Measurements from ENCODE around the gene FAM193A.
"Not testable (repeated sequence)": the region's sequence is repeated elsewhere in the genome, so short reads cannot be mapped to it uniquely, and the experiment has no call there.

FAM193A gene

DNA sequence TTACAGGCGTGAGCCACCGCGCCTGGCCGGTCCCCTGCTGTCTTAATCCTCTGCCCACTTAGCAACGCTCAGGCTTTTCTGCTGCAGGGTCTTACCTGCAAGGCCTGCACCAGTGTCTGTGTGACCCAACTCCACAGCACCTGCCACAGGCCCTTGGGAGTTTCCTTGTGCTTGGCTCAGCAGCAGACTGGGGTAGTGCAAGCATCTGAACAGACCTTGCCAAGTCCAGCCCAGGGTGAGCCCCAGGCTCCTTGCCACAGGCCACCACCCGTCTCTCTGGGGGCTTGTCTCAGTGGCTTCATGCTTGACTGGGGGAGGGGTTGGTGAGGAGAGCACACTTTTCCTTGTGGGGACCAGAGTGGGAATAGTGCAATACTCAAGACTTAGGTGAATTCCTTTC lies 87.0 kb downstream of the FAM193A start:
- no peak for DNase-seq

DNA sequence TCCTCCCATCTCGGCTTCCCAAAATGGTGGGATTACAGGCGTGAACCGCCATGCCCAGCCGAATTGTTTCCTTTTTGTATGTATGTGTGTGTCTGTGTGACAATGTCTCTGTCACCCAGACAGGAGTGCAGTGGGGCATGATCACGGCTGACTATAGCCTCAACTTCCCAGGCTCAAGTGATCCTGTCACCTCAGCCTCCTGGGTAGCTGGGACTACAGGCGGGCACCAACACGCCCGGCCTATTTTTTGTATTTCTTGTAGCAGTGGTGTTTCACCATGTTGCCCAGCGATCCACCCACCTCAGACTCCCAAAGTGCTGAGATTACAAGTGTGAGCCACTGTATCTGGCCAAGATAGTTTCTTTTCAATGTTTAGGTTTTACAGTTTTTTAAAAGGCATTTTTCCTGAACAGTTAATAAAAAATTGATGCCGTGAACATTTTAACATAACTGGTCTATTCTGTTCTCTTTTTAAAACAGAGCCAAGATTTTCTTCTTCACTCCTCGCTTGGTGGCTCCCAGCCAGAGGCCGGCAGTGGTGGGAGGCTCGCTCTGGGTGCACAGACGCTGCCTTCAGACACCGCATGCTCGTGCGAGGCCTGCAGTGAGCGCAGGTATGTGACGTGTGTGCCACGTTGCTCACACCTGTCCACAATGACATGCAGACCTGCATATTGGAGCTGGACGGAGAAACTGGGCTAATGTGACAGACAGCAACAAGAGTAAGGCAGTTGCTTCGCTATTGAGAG lies 88.5 kb downstream of the FAM193A start:
- no peak for DNase-seq

DNA sequence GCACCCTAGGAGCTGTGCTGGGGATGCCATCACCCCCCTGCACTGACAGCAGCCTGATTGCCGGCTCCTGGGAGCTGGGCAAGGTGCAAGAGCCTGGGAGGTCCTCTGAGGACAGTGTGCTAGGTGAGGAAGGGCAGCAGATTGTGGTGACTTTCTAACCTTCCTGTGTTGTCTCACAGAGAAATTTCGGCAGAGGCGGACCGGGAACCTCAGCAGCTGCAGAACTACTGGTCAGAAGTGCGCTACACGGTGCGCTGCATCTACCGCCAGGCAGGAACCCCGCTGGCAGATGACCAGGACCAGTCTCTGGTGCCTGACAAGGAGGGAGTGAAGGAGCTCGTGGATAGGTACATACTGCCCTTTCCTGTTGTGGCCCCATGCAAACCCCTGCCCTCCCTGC lies 89.8 kb downstream of the FAM193A start:
- no peak for DNase-seq

DNA sequence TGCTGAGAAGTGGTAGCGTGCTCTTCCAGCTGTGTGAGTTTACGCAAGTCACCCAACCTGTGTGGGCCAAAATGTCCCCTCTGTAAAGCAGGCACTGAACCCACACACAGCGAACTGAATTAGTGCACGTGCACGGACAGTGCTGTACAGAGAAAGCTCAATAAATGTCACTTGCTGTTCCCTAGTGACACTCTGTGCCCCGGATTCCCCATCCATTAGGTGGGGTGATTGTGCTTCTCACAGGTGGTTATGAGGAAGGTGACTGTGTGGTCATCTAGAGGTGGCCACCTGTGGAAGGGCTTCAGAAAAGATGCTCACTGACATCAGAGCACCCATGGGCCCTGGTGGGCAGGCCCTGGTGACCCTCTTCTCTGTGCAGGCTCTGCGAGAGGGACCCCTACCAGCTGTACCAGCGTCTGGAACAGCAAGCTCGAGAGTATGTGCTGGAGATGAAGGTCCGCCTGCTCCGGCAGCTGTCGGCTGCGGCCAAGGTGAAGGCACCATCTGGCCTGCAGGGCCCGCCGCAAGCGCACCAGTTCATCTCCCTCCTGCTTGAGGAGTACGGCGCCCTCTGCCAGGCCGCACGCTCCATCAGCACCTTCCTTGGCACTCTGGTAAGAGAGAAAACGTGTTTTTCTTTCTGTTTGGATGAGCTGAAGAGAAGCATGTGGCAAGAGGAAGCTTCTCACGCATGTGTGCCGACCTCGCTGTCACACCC lies 94.3 kb downstream of the FAM193A start:
- DNase-seq = no peak

DNA sequence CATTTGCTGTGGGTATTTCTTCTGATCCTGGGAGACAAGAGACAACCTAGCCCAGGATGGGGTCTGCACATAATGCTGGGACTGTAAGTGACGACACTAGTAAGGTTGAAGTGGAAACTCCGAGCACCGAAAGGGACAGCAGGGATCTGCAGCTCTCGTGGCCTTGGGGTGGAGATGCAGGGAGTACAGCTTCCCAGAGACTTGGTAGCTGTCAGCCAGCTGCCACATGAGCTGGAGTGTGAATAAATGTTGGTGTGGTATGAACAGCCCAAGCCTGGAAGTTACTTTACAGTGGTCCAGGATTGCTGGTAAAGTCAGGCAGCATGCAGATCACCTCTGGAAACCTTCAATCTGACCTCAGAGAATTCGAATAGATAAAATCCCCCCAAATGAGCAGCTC lies 97.6 kb downstream of the FAM193A start:
- no peak for DNase-seq

DNA sequence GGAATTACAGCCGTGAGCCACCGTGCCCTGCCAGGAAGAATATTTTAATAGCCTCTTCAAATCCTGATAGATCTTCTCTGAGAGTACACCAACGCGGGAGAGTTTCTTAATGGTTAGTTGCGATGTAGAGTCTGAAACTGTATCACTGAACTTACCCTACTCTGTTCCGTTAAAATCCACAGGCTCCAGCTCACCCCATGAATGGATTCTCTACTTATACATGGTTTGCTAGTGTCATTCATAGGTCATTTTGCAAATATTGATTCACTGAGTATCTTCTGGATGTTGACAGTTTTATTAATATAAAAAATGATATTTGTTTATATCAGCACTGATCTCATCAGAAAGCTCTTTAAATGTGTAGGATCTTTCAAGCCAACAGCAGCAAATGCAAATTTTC lies 99.9 kb downstream of the FAM193A start:
- DNase-seq = no peak

DNA sequence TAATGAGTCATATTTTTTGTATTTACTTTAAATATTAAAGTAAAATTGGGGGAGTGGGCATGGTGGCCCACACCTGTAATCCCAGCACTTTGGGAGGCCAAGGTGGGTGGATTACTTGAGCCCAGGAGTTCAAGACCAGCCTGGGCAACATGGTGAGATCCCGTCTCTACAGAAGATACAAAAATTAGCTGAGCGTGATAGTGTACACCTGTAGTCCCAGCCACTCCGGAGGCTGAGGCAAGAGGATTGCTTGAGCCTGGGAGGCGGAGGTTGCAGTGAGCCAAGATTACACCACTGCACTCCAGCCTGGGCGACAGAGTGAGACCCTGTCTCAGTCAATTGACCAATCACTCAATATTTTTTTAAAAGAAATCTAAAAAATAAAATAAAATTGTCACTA lies 100.5 kb downstream of the FAM193A start:
- not testable (repeated sequence) for DNase-seq

DNA sequence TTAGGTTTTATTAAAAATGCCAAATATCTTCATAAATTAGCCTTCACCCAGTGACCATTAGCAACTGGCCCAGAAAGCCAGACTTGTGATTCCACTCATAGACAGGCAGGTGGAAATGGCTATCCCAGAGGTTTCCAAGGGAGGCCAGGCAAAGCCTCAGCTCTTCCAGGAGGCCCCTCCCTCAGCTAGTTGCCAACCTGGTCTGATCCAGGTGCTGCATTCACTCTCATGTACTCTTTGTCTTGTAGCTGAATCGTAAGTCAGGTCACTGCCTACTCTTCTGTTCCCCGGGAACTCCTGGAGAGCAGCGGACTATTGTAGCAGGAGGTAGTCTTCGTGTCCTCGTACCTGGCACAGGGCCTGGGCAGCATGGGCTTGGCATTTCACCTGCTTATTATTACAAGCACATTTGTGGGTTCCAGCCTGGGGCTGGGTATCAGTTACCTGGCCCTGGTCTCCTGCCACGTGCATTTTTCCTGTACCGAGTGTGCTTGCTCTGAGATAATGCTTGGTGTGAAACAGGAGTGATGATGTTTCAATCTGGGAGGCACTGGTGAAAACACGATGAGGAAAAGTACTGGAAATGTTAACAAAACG lies 101.6 kb downstream of the FAM193A start:
- DNase-seq = no peak

DNA sequence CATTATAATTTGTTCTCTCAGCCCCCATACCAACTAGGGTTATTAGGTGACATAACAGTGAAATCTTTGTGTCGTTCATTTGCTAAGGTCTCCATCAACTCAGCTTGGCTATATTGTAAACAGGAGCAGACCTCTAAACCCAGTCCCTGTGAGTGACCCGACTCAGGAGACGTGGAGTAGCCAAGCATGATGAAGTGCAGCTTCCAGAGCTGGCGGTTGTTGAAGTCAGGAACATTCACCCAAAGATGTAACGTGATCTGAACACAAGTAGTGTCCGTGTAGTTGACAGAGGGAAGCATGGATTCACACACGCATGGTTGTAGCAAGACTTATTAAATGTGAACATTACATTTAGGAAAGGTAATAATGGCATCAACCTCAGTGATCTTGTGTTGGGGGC lies 102.3 kb downstream of the FAM193A start:
- DNase-seq = no peak

DNA sequence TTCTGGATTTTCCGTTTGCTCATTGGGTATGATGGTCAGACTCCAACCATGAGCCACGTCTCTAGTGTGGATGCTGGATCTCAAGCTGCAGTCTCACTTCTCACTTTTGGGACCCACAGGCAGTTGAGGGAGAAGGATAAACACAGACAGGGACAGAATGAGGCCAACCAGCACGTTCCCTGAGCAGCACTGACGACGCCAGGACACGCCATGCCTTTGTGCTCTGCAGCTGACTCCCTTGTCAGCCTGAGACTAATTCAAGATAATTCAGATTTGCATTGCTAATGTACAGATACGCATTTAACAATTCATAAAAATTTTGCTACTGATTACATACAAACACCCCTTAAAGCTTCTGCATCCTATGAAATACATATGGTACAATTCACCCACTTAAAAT lies 106.5 kb downstream of the FAM193A start:
- DNase-seq = no peak

DNA sequence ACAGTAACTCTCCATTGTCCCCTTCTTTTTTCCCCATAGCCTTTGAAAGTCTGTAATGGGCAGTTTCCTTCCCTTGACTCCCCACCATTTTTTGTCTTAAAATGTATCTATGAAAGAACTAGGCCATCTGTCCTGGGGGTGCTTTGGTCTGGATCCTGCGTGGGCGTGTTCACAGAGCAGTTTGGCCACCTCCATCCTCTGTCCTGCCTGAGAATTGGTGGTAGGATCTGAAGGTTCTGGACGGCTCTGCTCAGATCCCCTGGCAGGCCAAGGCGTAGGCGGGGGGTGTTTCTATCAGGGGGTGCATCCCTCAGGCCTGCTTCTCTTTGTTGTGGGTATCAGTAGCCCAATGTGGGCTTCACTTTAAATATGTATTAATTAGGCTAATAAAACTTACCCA lies 107.1 kb downstream of the FAM193A start:
- no peak for DNase-seq

DNA sequence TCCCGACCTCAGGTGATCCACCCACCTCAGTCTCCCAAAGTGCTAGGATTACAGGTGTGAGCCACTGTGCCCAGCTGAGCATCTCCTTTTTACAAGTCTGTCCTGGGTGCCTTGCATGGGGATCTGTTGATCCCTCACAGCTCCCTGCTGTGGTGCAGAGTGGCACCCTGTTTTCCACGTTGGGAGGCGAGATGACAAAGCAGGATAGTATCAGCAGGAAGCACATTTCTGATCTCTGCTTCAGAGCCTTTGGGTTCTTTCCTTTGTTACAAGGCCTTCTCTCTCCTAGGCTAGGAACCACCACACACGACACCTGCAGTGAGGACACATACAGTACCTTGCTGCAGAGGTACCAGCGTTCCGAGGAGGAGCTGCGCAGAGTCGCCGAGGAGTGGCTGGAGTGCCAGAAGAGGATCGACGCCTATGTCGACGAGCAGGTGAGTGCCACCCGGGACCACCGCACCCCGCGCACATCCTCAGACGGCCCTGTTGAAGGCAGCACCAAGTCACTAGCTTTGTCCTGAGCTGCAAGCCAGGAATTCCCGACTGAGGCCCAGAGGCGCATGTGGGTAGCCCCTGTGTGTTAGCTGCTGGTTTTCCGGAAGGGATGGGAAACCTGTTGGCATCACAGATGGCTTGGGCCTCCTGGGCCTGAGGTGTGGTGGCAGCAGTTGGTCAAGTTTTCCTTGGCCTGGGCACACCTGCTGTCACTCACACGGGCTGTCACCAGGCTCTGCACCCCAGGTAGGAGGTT lies 110.1 kb downstream of the FAM193A start:
- DNase-seq = no peak

DNA sequence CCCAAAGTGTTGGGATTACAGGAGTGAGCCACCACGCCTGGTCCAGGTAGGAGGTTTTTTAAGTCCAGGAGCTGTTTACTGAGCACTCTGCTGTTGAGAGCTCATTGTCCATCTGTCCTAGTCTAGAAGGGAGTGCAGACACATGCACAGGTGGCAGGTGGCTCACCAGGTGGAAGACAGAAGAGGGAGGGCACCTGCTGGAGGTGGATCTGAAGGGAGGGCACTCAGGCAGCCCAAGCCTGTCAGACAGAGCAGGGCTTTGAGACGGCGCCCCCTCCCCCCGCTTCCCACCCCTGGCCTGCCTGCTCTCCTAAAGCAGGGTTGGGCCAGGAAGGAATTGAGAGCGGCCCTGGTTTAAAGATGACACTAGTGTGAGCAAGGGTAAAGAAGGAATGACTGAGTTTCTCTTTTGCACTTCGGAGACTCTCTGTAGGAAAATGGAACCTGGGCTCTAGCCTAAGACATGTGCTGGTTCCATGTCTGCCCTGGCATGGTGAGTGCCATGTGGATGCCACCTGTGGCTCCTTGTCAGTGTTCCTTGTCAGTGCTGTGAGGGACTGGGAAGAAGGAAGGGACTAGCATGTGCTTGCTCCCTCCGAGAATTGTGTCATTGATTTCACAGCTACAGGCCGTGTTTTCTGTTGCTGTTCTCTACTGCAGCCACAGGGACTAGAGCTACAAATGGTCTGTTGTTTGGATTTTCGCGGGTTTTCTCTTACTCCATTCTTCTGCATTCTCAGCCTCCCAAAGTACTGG lies 111.1 kb downstream of the FAM193A start:
- DNase-seq = no peak

DNA sequence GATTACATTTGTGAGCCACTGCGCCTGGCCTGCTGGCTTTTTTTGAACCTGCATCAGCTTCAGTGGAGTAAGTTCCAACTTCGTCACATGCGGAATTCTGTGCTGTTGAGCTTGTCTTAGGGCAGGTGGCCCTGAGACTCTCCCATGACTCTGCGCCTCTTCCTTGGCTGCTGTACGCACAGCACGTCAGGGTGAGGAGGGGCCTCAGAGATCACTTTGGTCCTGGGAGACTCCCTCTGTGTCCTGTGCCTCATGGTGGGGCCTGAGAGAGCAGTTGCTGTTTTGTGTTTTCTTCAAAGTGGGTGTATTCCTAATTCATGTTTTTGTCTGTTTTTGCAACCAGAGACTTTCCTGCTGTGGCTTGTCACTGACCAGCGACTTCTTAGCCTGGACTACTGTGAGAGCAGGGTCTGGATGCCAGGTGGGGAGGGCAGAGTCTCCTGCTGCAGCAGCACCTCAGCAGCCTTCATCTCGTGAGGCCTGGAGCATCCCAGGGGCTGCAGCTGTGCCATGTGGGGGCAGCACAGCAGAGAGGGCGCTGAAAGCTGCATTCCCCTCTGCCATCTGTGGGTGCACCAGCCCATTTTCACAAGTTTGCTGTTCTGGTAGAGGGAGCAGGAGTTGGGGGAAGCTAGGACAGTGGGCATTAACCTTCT lies 111.8 kb downstream of the FAM193A start:
- DNase-seq = no peak

DNA sequence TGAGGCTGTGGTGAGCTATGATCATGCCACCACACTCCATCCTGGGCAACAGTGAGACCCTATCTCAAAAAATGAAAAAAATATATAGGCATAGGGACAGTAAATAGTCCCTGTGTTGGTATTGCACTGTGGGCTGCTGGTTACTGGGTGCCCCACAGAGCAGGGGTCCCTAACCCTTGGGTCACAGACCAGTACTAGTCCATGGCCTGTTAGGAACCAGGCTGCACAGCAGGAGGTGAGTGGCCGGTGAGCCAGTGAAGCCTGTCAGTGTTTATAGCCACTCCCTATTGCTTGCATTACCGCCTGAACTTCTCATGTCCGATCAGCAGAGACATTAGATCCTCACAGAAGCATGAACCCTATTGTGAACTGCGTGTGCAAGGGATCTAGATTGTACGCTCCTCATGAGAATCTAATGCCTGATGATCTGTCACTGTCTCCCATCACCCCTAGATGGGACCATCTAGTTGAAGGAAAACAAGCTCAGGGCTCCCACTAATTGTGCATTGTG lies 113.2 kb downstream of the FAM193A start:
- no peak for DNase-seq

DNA sequence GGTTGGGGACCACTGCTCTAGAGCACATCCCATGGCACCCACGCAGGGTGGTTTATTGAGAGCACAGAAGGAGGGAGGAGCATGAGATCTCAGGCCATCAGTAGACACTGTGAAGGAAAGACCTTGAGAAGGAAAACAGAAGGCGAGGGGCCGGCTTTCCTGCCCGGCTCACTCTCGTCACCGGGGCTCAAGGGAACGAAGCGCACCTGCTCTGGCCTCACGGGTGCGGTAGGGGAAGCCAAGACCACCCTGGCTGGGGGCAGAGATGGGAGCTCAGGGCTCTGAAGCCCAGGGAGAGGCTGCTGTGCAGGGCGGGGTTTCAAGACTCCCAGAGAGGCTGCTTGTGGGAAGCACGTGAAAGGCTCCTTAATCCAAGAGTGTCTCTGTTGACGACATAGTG lies 113.8 kb downstream of the FAM193A start:
- no peak for DNase-seq

DNA sequence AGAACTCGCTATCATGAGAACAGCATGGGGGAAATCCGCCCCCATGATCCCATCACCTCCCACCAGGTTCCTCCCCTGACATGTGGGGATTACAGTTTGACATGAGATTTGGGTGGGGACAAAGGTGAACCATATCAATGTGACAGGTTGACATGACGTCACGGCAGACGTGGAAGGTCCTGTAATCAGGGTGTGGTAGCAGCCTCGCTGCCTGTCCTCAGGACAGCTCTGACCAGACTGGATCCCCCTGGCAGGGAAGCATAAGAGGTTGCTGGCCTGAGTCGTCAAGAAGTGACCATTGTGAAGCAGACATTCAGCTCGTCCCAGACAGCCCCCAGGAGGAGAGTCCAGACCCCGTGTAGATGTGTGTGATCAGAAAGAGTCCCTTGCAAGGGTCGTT lies 115.1 kb downstream of the FAM193A start:
- no peak for DNase-seq

DNA sequence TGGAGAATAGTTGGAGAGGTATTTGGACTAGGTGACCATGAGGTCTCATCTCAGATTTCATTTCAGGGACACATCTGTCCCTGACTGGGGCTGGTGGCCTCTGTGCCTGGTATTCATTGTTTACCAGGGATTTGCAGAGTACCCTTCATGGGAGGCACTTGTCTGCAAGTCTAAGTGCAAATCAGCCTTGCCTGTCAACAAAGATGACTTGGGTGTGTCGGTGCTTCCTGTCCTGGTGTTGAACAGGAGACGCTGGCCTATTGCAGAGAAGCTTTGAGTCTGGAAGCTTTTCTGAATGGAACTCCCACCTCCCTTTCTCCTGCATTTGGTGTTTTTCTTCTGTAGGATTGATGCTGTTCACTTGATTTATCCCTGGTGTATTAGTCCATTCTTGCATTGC lies 115.6 kb downstream of the FAM193A start:
- DNase-seq = no peak

DNA sequence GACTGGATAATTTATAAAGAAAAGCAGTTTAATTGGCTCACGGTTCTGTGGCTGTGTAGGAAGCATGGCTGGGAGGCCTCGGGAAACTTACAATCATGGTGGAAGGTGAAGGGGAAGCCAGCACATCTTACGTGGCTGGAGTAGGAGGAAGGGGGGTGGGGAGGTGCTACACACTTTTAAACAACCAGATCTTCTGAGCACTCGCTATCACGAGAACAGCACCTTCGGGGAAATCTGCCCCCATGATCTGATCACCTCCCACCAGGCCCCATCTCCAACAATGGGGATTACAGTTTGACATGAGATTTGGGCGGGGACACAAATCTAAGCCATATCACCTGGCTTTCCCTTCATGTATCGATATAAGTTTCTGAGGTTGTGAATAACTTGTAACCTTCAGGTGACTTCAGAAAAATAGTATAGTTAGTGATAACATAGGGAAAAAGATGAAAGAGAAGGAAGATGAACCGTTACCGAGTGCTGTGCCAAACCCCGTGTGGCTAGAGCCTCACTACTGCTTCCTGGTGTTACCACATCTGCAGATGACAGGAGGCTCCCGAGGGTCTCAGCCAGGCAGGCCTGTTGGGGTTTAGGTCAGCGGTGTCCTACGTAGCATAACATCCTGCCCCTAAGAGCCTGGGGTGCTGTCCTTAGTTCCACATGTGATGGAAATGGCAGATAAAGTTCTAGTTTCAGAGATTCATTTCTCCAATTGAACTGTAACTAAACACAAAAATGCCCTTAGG lies 116.1 kb downstream of the FAM193A start:
- no peak for DNase-seq

DNA sequence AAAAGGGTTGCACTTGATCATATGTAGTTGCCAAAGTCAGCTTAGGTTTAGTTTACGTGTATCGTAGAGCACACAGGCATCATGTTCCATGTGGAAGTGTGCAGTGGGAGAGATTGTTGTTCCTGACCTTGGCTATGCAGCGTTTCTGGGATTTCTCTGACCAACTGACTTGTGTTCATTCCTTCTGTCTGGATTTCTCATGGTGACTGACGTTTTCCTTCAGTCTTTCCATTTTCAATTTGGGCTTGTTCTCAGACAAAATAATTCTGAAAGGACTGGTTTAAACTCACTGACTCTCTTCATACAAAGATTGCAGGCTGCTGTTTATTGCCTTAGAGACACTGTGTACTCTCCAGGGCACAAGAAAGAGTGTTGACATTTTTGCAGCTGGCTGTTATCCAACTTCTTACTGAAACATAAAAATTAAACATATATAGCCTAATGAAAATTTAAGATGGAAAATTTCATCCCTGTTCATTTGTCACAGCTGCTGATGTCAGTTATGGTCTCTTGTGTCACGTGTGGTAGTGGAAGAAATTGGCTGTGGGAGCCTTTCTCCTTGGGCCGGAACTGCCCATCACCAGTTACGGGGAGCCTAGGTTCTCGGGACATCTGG lies 124.3 kb downstream of the FAM193A start:
- no peak for DNase-seq

DNA sequence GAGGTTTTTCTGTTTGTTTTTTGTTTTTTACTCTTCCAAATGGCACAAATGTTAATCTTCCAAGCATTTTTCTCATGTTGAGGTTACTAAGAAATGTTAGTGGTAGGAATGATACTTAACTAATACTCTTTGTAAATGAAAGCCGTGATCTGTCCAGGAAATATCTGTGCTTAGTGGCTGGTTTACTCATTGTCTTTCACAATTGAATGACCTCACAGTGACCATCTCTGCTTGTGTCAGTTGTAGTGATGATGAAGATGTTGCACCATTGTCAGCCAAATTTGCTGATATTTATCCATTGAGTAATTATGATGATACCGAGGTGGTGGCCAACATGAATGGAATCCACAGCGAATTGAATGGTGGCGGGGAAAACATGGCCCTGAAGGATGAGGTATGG lies 126.2 kb downstream of the FAM193A start:
- peak; percentile 84 for DNase-seq
